PC-3 (cell line): Measurements from ENCODE around the gene ZNF804A. TPM values are rescaled to one million over a fixed set of nuclear protein-coding genes. Genes with fewer than 3 reads are reported as not detected.

Experiments used
- ATAC-seq: fragments of 200-7000 bp; cut with Tn5 transposase; 2 replicates; pipeline ENCODE4 v1.9.1; 2020; ENCODE audit warnings: mild to moderate bottlenecking, moderate library complexity
- BruUV-seq: library from RNA; stranded (reverse); fragments of 400-500 nt; replicated peaks from 2 replicates; lab custom pipeline; 2021; lab: Mats Ljungman, UMichigan
- CTCF ChIA-PET: fragments of 300-600 bp; sonication (Branson Sonifier 250); formaldehyde crosslinking; loops from one replicate; lab custom pipeline; 2022; ENCODE audit warnings: antibody characterized with exemption; lab: Charles Lee
- POLR2A ChIA-PET: fragments of 300-600 bp; sonication (Branson Sonifier 250); formaldehyde crosslinking; loops from one replicate; lab custom pipeline; 2022; ENCODE audit warnings: antibody characterized with exemption; ENCODE audit not compliant: unreplicated experiment; lab: Charles Lee
- DNase-seq: peaks from one replicate; pipeline ENCODE4 v3.0.0-alpha.2; 2015
- H2AFZ ChIP-seq: fragments of 300-600 bp; sonication (generic); 2 replicates; pipeline ENCODE4 v1.6.0; 2016; ENCODE audit warnings: antibody characterized with exemption, low read length
- H3F3A ChIP-seq: fragments of 300-600 bp; sonication (generic); one replicate; pipeline ENCODE4 v1.6.0; 2017; ENCODE audit warnings: antibody characterized with exemption, low read length, control low read depth, mild to moderate bottlenecking; ENCODE audit not compliant: unreplicated experiment
- H3K27ac ChIP-seq: fragments of 300-600 bp; sonication (generic); 2 replicates; pipeline ENCODE4 v1.5.1; 2016; ENCODE audit warnings: mild to moderate bottlenecking, low read length
- H3K27me3 ChIP-seq: fragments of 300-600 bp; sonication (generic); 2 replicates; pipeline ENCODE4 v1.6.1; 2016; ENCODE audit warnings: low read length, mixed read lengths
- H3K36me3 ChIP-seq: fragments of 300-600 bp; sonication (generic); 2 replicates; pipeline ENCODE4 v1.6.1; 2016; ENCODE audit warnings: low read depth, mixed run types, low read length, mixed read lengths
- H3K4me1 ChIP-seq: fragments of 300-600 bp; sonication (generic); 2 replicates; pipeline ENCODE4 v1.5.1; 2016; ENCODE audit warnings: low read length; ENCODE audit not compliant: insufficient read depth
- H3K4me2 ChIP-seq: fragments of 300-600 bp; sonication (generic); 2 replicates; pipeline ENCODE4 v1.6.0; 2016; ENCODE audit warnings: low read length
- H3K4me3 ChIP-seq: fragments of 300-600 bp; sonication (generic); 2 replicates; pipeline ENCODE4 v1.5.1; 2016; ENCODE audit warnings: mild to moderate bottlenecking, low read length, mixed read lengths
- H3K79me2 ChIP-seq: fragments of 300-600 bp; sonication (generic); 2 replicates; pipeline ENCODE4 v1.6.1; 2017; ENCODE audit warnings: low read length, mixed read lengths
- H3K9ac ChIP-seq: fragments of 300-600 bp; sonication (generic); 2 replicates; pipeline ENCODE4 v1.6.0; 2016; ENCODE audit warnings: mild to moderate bottlenecking, low read length
- H3K9me2 ChIP-seq: fragments of 300-600 bp; sonication (generic); replicated peaks from 2 replicates; pipeline ENCODE4 v1.6.1; 2016; ENCODE audit warnings: mixed run types, low read length, mixed read lengths
- H3K9me3 ChIP-seq: fragments of 300-600 bp; sonication (generic); 2 replicates; pipeline ENCODE4 v1.6.1; 2016; ENCODE audit warnings: low read length, mixed read lengths
- H4K20me1 ChIP-seq: fragments of 300-600 bp; sonication (generic); 2 replicates; pipeline ENCODE4 v1.6.1; 2016; ENCODE audit warnings: low read length, mixed read lengths
- EZH2 ChIP-seq: fragments of 300-600 bp; sonication (generic); IDR thresholded peaks from one replicate; pipeline ENCODE4 v1.6.1; 2017; ENCODE audit warnings: antibody characterized with exemption, mild to moderate bottlenecking, low read length; ENCODE audit not compliant: unreplicated experiment
- EZH2phosphoT487 ChIP-seq: fragments of 300-600 bp; sonication (generic); IDR thresholded peaks from 2 replicates; pipeline ENCODE4 v1.6.1; 2018; ENCODE audit warnings: mild to moderate bottlenecking, antibody characterized with exemption, low read length, borderline replicate concordance
- intact Hi-C: fragments of 100-400 bp; cut with micrococcal nuclease; formaldehyde crosslinking; loops from 2 replicates; pipeline ENCODE4 v1.9.0; 2023
- total RNA-seq: library from RNA; depleted of rRNA; stranded (reverse); fragments of >200 nt; gene quantifications from 2 replicates; pipeline ENCODE4 v1.2.3, GENCODE V29; 2014
- TF ChIP-seq, protein P1 (sequence below): fragments of 300-600 bp; sonication (generic); conservative IDR thresholded peaks from 2 replicates; pipeline ENCODE4 v1.5.1; 2017; ENCODE audit warnings: antibody characterized with exemption, low read depth, mild to moderate bottlenecking, low read length

ZNF804A gene
- total RNA-seq, 1 experiment from 2014 or later = 1.9 TPM

DNA sequence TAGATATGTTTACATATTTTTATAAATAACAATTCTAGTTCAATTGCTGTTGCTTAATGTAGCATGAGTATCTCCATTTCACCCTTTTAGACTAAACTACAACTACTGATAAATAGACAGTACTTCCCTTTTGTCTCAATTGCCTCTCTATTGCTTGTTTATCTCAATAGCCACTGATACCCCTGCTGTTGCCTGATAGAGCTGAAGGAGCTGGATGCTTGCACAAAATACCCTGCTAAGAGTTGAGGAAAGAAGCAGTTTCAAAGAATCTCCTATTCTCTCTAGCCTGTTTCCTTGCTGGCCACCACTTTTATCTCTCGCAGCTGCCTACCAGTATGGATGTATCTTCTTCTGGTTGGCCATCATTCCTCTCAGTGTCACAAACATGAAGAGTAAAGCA lies 16.9 kb upstream of the ZNF804A start:
- Histone ChIP-seq H3F3A (no peaks in the 10 kb centered on the region), H3K4me3 (no peak overlapping the region), H3K4me1 (no peaks in the 10 kb centered on the region), H3K79me2 (no peaks in the 10 kb centered on the region), H3K9me2 (no peaks in the 10 kb centered on the region), H3K36me3 (no peaks in the 10 kb centered on the region), H3K27me3 (no peaks in the 10 kb centered on the region), H3K9me3 (no peaks in the 10 kb centered on the region), H4K20me1 (no peaks in the 10 kb centered on the region), H3K27ac (no peak overlapping the region), H3K9ac (no peak overlapping the region), H2AFZ (no peak overlapping the region), H3K4me2 (no peak overlapping the region)
- ChIA-PET POLR2A (no interaction called here), CTCF (no interaction called here)
- ATAC-seq (no peak), DNase-seq (no peak)
- BruUV-seq = no TSS peak
- intact Hi-C loops = no loop called here
- TF ChIP-seq EZH2phosphoT487 (no peak), EZH2 (no peak)
- TF ChIP-seq, protein P1, sequence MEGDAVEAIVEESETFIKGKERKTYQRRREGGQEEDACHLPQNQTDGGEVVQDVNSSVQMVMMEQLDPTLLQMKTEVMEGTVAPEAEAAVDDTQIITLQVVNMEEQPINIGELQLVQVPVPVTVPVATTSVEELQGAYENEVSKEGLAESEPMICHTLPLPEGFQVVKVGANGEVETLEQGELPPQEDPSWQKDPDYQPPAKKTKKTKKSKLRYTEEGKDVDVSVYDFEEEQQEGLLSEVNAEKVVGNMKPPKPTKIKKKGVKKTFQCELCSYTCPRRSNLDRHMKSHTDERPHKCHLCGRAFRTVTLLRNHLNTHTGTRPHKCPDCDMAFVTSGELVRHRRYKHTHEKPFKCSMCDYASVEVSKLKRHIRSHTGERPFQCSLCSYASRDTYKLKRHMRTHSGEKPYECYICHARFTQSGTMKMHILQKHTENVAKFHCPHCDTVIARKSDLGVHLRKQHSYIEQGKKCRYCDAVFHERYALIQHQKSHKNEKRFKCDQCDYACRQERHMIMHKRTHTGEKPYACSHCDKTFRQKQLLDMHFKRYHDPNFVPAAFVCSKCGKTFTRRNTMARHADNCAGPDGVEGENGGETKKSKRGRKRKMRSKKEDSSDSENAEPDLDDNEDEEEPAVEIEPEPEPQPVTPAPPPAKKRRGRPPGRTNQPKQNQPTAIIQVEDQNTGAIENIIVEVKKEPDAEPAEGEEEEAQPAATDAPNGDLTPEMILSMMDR = no peak

DNA sequence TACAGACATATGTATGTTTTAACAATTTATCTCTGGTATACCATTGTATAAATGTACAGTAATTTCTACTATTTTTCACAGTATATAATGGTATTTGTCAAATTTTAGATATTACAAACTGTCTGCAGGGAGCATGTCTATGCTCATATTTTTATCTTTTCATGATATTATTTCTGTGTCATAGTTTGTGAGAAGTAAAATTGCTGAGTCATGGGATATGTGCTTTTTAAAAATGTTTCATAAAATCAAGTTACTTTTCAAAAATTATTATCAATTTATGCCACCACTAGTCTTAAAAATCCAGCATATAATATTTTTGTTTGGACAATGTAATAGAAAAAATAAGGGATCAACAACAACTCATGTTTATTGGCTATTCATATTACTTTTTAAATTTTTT lies 9.1 kb upstream of the ZNF804A start:
- no peaks in the 10 kb centered on the region for H3K9me3 ChIP-seq
- TF ChIP-seq, protein P1 = no peak
- H3K27me3 ChIP-seq = no peaks in the 10 kb centered on the region
- CTCF ChIA-PET = no interaction called here
- no peak overlapping the region for H3K27ac ChIP-seq
- no peaks in the 10 kb centered on the region for H3F3A ChIP-seq
- no peaks in the 10 kb centered on the region for H4K20me1 ChIP-seq
- no peak for DNase-seq
- H3K9ac ChIP-seq = no peak overlapping the region
- no peaks in the 10 kb centered on the region for H3K79me2 ChIP-seq
- no peak overlapping the region for H2AFZ ChIP-seq
- H3K4me3 ChIP-seq = no peak overlapping the region
- intact Hi-C loops = no loop called here
- POLR2A ChIA-PET = no interaction called here
- BruUV-seq = no TSS peak
- H3K36me3 ChIP-seq = no peaks in the 10 kb centered on the region
- H3K9me2 ChIP-seq = no peaks in the 10 kb centered on the region
- ATAC-seq = no peak
- no peaks in the 10 kb centered on the region for H3K4me1 ChIP-seq
- H3K4me2 ChIP-seq = no peak overlapping the region

DNA sequence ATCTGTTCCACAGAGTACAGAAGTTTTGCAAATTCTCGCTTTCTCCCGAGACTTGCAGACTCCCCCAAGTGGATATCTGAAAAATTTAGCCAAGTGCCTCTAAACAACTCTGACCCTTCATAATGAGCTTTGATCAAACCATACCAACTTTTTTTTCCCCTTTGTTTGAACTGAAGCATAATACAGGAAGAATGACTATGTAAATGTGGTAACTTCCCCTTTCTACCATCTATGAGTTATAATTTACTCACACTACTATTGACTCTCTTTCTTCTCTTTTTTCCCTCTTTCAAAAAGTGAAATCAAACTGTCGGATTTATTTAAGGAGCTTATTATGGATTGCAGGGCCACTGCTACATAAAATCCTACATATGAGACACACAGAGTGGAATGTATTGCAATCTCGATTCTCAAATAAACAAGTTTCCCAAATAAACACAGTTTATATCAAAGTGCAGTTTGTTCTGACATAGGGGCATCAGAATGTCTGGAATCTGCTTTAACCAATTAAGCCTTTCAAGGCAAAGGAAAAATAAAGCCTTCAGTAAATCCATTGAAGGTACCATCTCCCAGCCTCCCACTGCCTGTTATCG lies 1.4 kb upstream of the ZNF804A start:
- Histone ChIP-seq H3K27me3 (no peaks in the 10 kb centered on the region), H3K4me2 (peak overlapping the region; percentile 74), H3K4me1 (peaks cover 13% of the 10 kb centered on the region), H2AFZ (peak overlapping the region; percentile 67), H3F3A (no peaks in the 10 kb centered on the region), H3K4me3 (peak overlapping the region; percentile 63), H4K20me1 (no peaks in the 10 kb centered on the region), H3K9ac (peak overlapping the region; percentile 50), H3K79me2 (peaks cover 29% of the 10 kb centered on the region), H3K36me3 (no peaks in the 10 kb centered on the region), H3K27ac (peak overlapping the region; percentile 88), H3K9me3 (no peaks in the 10 kb centered on the region), H3K9me2 (no peaks in the 10 kb centered on the region)
- intact Hi-C loops = loop anchor here (1.0 kb wide), 2 partner anchors 42 to 115 kb away; no protein-coding TSS in a partner anchor
- DNase-seq (peak; percentile 80), ATAC-seq (peak; percentile 78)
- TF ChIP-seq EZH2 = no peak
- TF ChIP-seq, protein P1 = peak; percentile 61
- ChIA-PET CTCF (interaction anchor here (1.0 kb wide), 1 partner anchor 14 kb away, joined by 3 read pairs; no protein-coding TSS in a partner anchor), POLR2A (interaction anchor here (0.6 to 0.7 kb wide), 3 partner anchors 41 to 1881 kb away, joined by 4 to 8 read pairs (median 4); no protein-coding TSS in a partner anchor)
- no TSS peak for BruUV-seq
